Hepatocyte (in vitro differentiated cells): ENCODE results near the gene SMIM38. TPM values are rescaled to one million over a fixed set of nuclear protein-coding genes. Genes with fewer than 3 reads are reported as not detected.

Source experiments
- DNase-seq: peaks from one replicate; pipeline ENCODE4 v3.0.0-alpha.2; 2016; ENCODE audit warnings: low spot score
- H2AFZ ChIP-seq: fragments of 200-600 bp; sonication (generic); 2 replicates; pipeline ENCODE4 v1.6.0; 2016; ENCODE audit warnings: antibody characterized with exemption, mild to moderate bottlenecking
- H3K27ac ChIP-seq: fragments of 200-600 bp; sonication (generic); 2 replicates; pipeline ENCODE4 v1.5.1; 2016; ENCODE audit warnings: mild to moderate bottlenecking
- H3K27me3 ChIP-seq: fragments of 200-600 bp; sonication (generic); 2 replicates; pipeline ENCODE4 v1.6.1; 2016
- H3K36me3 ChIP-seq: fragments of 200-600 bp; sonication (generic); replicated peaks from 2 replicates; pipeline ENCODE4 v1.5.1; 2016; ENCODE audit warnings: low read depth; ENCODE audit not compliant: insufficient read depth
- H3K4me1 ChIP-seq: fragments of 200-600 bp; sonication (generic); 2 replicates; pipeline ENCODE4 v1.5.1; 2016; ENCODE audit warnings: mild to moderate bottlenecking, moderate library complexity; ENCODE audit not compliant: insufficient read depth
- H3K4me2 ChIP-seq: fragments of 200-600 bp; sonication (generic); 2 replicates; pipeline ENCODE4 v1.6.0; 2016
- H3K4me3 ChIP-seq: fragments of 200-600 bp; sonication (generic); 2 replicates; pipeline ENCODE4 v1.5.1; 2016; ENCODE audit warnings: mild to moderate bottlenecking
- H3K79me2 ChIP-seq: fragments of 200-600 bp; sonication (generic); 2 replicates; pipeline ENCODE4 v1.6.0; 2017; ENCODE audit warnings: mild to moderate bottlenecking
- H3K9me2 ChIP-seq: fragments of 200-600 bp; sonication (generic); replicated peaks from 2 replicates; pipeline ENCODE4 v1.6.0; 2017; ENCODE audit warnings: mild to moderate bottlenecking; ENCODE audit not compliant: insufficient read depth
- H3K9me3 ChIP-seq: fragments of 200-600 bp; sonication (generic); 2 replicates; pipeline ENCODE4 v1.5.1; 2016; ENCODE audit warnings: low read depth, mild to moderate bottlenecking
- H4K20me1 ChIP-seq: fragments of 200-600 bp; sonication (generic); 2 replicates; pipeline ENCODE4 v1.6.0; 2016; ENCODE audit warnings: mild to moderate bottlenecking; ENCODE audit not compliant: insufficient read depth, poor library complexity, severe bottlenecking
- CTCF ChIP-seq: fragments of 200-600 bp; sonication (generic); IDR thresholded peaks from 2 replicates; pipeline ENCODE4 v1.5.1; 2016; ENCODE audit warnings: antibody characterized with exemption, mild to moderate bottlenecking; ENCODE audit not compliant: poor library complexity
- EZH2 ChIP-seq: fragments of 200-600 bp; sonication (generic); IDR thresholded peaks from 2 replicates; pipeline ENCODE4 v1.6.1; 2016; ENCODE audit warnings: antibody characterized with exemption, mild to moderate bottlenecking, borderline replicate concordance
- EZH2phosphoT487 ChIP-seq: fragments of 200-600 bp; sonication (generic); IDR thresholded peaks from one replicate; pipeline ENCODE4 v1.6.1; 2018; ENCODE audit warnings: antibody characterized with exemption, mild to moderate bottlenecking, low read depth, moderate library complexity; ENCODE audit not compliant: unreplicated experiment, severe bottlenecking
- WGBS: methylation state at CpG from one replicate; pipeline ENCODE4 v1.1.6; 2016; ENCODE audit warnings: low lambda C conversion rate; ENCODE audit errors: missing lambda C conversion rate; 5-methylcytosine and 5-hydroxymethylcytosine counted together
- polyA plus RNA-seq: library from polyadenylated mRNA; unstranded; fragments of >200 nt; fragmentation: Nextera tagmentation; extraction: Ambion mirVana; gene quantifications from 2 replicates; pipeline ENCODE4 v1.2.1, GENCODE V29; 2016
- total RNA-seq: library from RNA; depleted of rRNA; stranded (reverse); fragments of >200 nt; gene quantifications from 2 replicates; pipeline ENCODE4 v1.2.3, GENCODE V29; 2014

Gene SMIM38
- total and polyA plus RNA-seq, 2 experiments from 2014 or later: 0.64 to 0.70 TPM

GRCh38 chr11:69108559-69108958, 47.2 kb upstream of the SMIM38 start:
- WGBS: 98% methylated on average over 5 of the region's 5 CpGs

DNA sequence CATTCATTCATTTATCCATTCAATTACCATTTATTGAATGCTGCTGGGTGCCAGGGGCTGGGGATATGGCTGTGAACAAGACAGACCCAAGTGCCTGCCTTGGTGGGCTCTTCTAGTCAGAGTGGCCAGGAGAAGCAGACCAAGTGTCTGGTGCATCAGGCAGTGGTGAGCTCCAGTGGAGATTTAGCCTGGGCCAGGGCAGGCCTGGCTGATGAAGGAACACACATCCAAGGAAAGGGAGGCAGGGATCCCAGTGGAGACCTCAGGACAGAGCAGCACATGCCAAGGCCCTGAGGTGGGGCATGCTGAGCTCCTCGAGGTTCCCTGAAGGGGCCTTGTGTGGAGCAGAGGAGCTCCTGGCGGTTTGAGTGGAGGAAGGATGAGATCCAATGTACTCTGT, 46.6 kb upstream of the SMIM38 start:
- no peak overlapping the region for H3K4me3 ChIP-seq
- no peaks in the 10 kb centered on the region for H3K27me3 ChIP-seq
- H4K20me1 ChIP-seq: no peaks in the 10 kb centered on the region
- no peak overlapping the region for H2AFZ ChIP-seq
- 91% methylated on average over 2 of the region's 2 CpGs for WGBS
- no peaks in the 10 kb centered on the region for H3K9me3 ChIP-seq
- no peaks in the 10 kb centered on the region for H3K9me2 ChIP-seq
- H3K27ac ChIP-seq: no peak overlapping the region
- no peaks in the 10 kb centered on the region for H3K4me1 ChIP-seq
- H3K79me2 ChIP-seq: no peaks in the 10 kb centered on the region
- DNase-seq: no peak
- no peak overlapping the region for H3K4me2 ChIP-seq
- H3K36me3 ChIP-seq: no peaks in the 10 kb centered on the region
- no peak for TF ChIP-seq EZH2phosphoT487
- TF ChIP-seq EZH2: no peak
- TF ChIP-seq CTCF: no peak

More at GRCh38 chr11:69108559-69108958, 47.2 kb upstream of the SMIM38 start:
- Histone ChIP-seq H3K9me3 (no peaks in the 10 kb centered on the region), H4K20me1 (no peaks in the 10 kb centered on the region), H3K36me3 (no peaks in the 10 kb centered on the region), H3K27ac (no peak overlapping the region), H3K79me2 (no peaks in the 10 kb centered on the region), H3K4me1 (no peaks in the 10 kb centered on the region), H3K27me3 (no peaks in the 10 kb centered on the region), H3K9me2 (no peaks in the 10 kb centered on the region), H3K4me3 (no peak overlapping the region), H2AFZ (no peak overlapping the region), H3K4me2 (no peak overlapping the region)
- TF ChIP-seq EZH2: no peak
- TF ChIP-seq CTCF: no peak
- no peak for TF ChIP-seq EZH2phosphoT487
- no peak for DNase-seq

- TF ChIP-seq EZH2 (no peak), CTCF (no peak), EZH2phosphoT487 (no peak)
- Histone ChIP-seq H3K27ac (no peak overlapping the region), H3K27me3 (no peaks in the 10 kb centered on the region), H3K4me1 (no peaks in the 10 kb centered on the region), H3K4me2 (no peak overlapping the region), H2AFZ (no peak overlapping the region), H3K36me3 (no peaks in the 10 kb centered on the region), H3K4me3 (no peak overlapping the region), H4K20me1 (no peaks in the 10 kb centered on the region), H3K9me3 (no peaks in the 10 kb centered on the region), H3K9me2 (no peaks in the 10 kb centered on the region), H3K79me2 (no peaks in the 10 kb centered on the region)
- 85% methylated on average over 6 of the region's 6 CpGs for WGBS
- no peak for DNase-seq
These were observed 45.3 kb upstream of the SMIM38 start for GRCh38 chr11:69110451-69110850.
